Measurements from ENCODE around the gene DACT3.

Gene DACT3

GRCh38 chr19:46689358-46689757 lies 28.4 kb upstream of the DACT3 start:
- TF ChIP-seq CTCF (IDR thresholded peaks at IDR 0.05) (no peak), ZFX (IDR thresholded peaks at IDR 0.05; ENCODE audit: borderline replicate concordance) (no peak)
- no peak overlapping the region for H3K27ac ChIP-seq

DNA sequence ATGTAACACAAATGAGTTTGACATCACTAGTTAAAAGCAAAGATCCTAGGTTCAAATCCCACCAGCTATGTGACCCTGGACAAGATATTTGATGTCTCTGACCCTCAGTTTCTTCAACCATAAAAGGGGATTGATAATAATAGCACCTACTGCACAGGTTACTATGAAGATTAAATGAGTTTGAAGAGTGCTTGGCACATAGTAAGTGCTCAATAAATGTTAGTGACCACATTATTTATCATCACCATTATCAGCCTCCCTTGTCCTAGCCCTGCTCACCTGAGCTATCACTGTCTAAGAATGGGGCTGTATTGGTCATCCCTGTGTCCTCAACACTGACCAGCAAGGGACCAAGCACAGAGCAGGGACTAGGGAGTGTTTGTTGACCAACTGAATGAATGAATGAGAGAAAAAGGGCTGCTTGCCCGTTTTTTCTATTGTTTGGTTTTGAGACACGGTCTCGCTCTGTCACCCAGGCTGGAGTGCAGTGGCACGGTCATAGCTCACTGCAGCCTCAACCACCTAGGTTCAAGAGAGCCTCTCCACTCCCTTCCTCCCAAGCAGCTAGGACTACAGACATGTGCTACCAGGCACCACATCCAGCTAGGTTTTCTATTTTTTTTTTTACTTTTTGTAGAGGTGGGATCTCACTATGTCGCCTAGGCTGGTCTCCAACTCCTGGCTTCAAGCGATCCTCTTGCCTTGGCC lies 26.6 kb upstream of the DACT3 start:
- TF ChIP-seq ZFX (IDR thresholded peaks at IDR 0.05; ENCODE audit: borderline replicate concordance) (no peak), CTCF (IDR thresholded peaks at IDR 0.05) (no peak)
- no peak overlapping the region for H3K27ac ChIP-seq

DNA sequence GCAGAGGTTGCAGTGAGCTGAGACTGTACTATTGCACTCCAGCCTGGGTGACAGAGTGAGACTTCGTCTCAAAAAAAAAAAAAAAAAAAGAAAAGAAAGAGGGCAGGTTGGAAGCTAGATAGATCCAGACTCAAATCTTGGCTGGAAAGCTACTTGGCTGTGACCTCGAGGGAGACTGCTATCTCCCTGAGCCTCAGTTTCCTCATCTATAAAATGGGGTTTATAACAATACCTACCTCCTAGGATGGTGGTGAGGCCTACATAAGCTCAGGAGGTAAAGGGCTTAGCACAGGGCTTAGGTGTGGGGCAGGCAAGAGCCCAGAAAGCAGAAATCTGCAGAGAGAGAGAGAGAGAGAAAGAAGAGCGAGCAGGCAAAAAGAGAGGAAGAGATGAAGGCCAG lies 24.2 kb upstream of the DACT3 start:
- H3K27ac ChIP-seq: no peak overlapping the region
- TF ChIP-seq CTCF (IDR thresholded peaks at IDR 0.05) (no peak), ZFX (IDR thresholded peaks at IDR 0.05; ENCODE audit: borderline replicate concordance) (no peak)

DNA sequence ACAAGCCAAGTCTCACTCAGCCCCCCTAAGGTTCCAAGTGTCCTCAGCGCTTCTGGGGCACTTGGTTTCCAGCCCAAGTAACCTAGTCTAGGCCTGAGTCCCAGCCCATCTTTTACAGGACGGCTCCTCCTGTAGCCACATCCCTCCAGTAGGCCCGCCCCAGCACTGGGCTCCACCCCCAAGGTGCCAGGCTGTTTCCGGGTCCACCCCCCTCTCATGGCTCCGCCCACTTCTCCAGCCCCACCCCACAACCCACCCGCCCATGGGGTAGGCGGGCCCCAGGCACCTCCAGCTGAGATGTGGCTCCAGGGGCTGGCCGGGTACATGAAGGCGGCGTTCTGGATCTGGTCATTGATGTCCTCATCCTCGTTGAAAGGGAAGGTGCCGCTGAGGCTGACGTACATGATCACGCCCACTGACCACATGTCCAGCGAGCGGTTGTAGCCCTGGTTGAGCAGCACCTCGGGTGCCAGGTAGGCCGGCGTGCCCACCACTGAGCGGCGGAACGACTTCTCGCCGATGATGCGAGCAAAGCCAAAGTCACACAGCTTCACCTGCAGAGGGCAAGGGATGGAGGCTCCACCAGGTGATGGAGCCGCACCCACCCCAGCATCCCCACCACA lies 17.2 kb upstream of the DACT3 start:
- H3K27ac ChIP-seq: peak overlapping the region; percentile 58

DNA sequence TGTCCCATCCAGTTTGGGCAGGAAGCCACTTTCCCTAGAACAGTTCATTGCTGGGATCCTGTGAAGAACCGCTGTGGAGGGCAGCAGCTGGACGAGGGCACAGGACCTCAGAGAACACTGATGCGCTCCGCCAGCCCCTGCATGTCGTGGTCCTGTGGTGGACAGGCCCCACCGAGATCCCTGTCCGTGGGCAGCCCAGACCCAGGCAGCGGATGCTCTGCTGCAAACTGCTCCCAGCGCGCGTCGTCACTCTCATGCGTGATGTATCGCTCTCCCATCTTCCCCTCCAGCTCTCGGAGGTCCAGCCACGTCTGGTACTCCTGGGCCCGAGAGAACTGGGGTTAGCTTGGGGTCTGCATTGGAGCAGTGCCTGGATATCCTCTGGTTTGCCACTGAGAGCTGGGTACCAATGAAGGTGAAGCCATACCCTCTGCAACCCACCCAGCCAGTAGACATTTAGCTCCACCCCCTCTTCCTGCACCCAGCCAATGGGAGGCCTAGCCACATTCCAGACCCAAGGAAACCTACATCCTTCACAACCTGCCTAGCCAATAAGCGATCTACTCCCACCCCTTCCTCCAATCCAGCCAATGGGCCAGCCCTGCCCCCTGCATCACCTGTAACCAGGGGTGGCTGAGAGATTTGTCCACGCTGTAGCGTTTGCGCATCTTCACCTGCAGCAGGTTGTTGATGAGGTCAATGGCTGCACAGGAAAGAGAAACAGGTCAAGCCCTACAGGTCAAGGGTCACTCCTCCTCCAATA lies 13.6 kb upstream of the DACT3 start:
- no peak for TF ChIP-seq ZFX (IDR thresholded peaks at IDR 0.05; ENCODE audit: borderline replicate concordance)
- no peak overlapping the region for H3K27ac ChIP-seq

More for the DNA sequence above, 17.2 kb upstream of the DACT3 start:
- no peak for TF ChIP-seq CTCF (IDR thresholded peaks at IDR 0.05)
- TF ChIP-seq ZFX (IDR thresholded peaks at IDR 0.05; ENCODE audit: borderline replicate concordance): no peak

- TF ChIP-seq ZFX (IDR thresholded peaks at IDR 0.05; ENCODE audit: borderline replicate concordance) (no peak), CTCF (IDR thresholded peaks at IDR 0.05) (no peak)
- H3K27ac ChIP-seq: no peak overlapping the region
Measured at GRCh38 chr19:46670813-46671212, 9.8 kb upstream of the DACT3 start.

- TF ChIP-seq ZFX (IDR thresholded peaks at IDR 0.05; ENCODE audit: borderline replicate concordance): no peak
- TF ChIP-seq CTCF (IDR thresholded peaks at IDR 0.05): no peak
- no peak overlapping the region for H3K27ac ChIP-seq
Measured at GRCh38 chr19:46668662-46669061, 7.7 kb upstream of the DACT3 start.
